Epithelial cell of prostate (primary cell): Measurements from ENCODE around the gene PRDM10.
A peak's percentile ranks its signal among the peaks of the same experiment; 100 is the strongest.

Experiments
- DNase-seq: peaks from one replicate; pipeline ENCODE4 v3.0.0-alpha.2; 2011; ENCODE audit warnings: low read depth, low spot score
- H3K27ac ChIP-seq: fragments of 450-650 bp; 2 replicates; pipeline ENCODE4 v1.5.1; 2017; ENCODE audit warnings: mild to moderate bottlenecking

PRDM10 gene

DNA sequence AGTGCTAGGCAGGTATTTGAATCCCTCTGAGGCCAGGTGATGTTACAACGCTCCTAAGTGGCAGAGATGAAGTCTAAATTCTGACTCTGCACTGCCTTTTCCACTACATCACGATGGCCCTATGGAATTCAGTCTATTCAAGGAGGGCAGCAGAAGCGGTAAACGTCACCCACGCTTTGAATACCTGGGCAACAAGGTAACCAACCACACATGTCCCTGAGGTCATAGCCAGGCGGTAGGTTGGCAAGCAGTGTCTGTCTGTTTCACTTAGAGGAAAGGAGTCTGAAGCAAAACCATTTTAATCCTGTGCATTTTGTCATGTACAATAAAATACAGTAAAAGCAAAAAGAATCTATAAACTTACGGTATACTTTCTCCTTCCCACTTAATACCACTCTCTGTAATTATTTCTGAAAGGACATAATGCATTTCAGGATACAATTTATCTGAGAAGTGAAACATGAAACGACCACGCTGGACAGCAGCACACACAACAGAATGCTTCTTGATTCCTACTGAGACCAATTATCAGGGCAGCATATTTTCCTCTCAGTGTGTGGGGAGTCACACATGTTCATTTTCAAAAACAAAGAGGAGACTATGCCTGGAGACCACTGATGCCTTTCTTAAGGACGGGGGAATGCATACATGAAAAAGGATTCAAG, 51.3 kb downstream of the PRDM10 start:
- H3K27ac ChIP-seq: no peak overlapping the region
- DNase-seq: no peak

DNA sequence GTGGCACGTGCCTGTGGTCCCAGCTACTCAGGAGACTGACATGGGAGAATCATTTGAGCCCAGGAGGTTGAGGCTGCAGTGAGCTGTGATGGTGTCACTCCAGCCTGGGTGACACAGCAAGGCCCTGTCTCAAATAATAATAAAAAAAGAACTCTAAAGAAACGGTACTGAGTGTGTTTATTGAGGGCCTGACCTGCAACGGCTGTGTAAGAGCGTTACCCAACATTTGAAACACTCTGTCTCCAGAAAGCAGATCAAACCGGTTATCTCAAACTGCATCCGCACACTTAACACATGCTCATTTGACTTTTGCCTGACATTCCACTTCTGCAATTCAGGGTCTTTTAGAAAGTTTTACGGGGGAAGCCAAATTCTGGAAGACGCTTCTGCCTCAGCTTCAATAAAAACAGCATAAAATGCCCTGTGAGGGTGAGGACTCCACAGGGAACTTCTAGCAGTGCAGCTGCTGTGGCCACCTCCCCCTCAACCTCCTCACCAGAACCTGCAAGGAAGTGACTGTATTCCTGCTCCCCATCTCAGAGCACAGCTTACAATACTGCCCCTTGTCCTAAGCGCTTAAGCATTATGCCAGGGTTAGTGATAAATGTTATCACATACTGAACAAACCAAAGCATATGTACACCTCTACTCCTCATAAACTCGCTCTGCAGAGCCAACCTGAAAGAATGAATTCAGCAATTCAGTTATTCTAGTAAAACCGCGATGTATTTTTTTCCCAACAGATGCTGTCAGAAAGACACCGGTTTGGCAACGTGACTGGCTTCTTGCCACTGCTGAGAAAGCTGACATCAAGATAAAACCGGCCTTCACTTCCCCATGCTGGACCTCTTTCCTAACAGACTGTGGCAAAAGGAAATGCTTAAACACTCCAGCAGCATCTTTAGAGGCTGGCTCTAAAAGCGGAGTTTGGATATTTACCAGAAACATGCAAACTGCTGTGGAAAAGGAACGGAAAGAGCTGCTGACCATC, 52.2 kb downstream of the PRDM10 start:
- H3K27ac ChIP-seq: no peak overlapping the region
- no peak for DNase-seq

DNA sequence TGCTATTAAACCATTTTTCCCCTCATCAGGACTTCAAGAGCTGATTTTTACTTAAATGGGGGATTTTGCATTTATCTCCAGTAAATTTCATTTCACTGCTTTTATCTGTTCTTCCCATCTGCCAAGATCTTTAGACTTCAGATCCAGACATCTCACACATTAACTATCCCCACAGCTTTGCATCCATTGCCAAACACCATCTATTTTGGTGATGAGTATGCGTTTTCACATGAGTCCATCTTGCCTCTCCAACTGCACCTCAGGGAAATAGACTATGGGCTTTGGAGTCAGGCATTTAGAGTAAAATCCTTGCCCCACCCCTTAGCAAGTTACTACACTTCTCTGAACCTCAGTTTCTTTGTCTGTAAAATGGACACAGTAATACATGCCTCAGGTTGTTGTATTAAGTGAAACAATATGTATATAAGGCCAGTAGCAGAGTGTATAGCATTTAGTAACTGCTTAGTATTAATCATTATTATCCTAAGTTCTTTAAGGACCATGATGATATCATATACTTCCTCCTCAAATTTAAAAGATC, 53.6 kb downstream of the PRDM10 start:
- H3K27ac ChIP-seq: no peak overlapping the region
- no peak for DNase-seq

DNA sequence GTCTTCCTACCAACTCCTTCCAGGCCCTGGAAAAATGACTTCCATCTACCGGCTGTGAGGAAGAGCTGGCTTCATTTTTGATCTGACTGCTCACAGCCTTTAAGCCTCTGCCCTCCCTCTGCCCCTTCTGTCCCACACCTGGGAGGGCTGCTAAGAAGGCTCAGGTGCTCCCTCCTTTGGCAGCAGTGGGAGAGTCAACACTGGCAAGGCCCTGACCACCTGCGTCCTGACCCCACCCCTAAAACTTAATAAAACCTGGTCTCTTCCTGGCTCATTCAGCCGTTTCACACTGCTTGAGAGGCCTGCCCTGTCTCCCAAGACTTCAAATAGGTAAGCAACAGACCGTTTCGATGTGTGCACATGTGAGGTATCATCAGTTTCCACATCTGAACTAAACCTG, 55.2 kb downstream of the PRDM10 start:
- no peak overlapping the region for H3K27ac ChIP-seq
- DNase-seq: no peak

DNA sequence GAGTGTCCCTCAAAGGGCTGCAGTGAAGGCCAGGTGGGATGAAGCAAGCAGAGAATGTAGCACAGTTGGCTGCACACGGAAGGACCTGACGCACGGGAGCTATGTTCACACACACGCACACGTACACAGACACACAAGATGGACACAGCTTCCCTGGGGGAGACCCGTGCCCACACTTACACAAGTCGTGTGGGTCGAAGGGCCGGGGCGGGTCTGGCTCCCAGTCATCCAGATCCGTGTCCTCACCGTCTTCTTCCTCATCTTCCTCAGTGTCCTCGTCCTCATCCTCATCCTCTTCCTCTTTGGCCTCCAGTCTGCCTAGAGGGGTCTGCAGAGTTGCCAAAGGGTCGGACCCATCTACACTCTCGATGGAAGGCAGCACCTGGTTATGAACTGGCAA, 55.7 kb downstream of the PRDM10 start:
- H3K27ac ChIP-seq: no peak overlapping the region
- no peak for DNase-seq

DNA sequence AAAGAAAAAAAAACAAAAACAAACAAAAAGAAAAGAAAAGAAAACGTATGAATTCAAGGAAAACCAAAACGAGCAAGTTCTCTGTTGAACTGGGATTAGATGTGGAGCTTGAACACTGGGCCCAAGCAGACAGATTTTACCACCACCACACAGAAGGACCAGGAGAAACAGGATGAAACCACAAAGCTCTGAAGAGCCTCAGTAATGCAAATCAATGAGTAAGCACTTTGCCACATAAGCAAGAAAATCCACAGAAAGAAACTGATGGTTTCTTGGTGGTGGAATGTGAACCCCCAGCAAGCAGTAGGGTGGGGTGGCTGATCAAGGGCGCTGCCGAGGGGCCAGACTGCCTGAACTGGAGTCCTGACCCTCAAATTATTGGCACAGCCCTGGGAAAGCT, 56.4 kb downstream of the PRDM10 start:
- DNase-seq: no peak
- no peak overlapping the region for H3K27ac ChIP-seq

DNA sequence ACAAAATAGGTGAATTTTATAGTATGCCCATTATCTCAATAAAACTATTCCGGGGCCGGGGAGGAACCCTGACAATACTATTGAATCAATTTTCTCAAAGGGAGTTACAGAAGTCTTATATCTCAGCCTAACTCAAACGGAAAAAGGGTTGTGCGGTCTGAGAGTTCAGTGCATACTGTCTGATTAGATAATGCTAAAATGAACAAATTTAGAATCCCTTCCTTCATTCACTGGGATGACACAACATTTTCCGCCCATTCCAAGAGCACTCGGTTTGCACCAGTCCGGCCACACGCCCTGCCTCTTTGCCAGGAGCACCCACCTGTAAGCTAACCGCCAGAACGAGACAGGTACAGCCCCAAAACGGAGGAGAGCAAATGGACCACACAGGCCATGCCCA, 57.3 kb downstream of the PRDM10 start:
- DNase-seq: no peak
- no peak overlapping the region for H3K27ac ChIP-seq

DNA sequence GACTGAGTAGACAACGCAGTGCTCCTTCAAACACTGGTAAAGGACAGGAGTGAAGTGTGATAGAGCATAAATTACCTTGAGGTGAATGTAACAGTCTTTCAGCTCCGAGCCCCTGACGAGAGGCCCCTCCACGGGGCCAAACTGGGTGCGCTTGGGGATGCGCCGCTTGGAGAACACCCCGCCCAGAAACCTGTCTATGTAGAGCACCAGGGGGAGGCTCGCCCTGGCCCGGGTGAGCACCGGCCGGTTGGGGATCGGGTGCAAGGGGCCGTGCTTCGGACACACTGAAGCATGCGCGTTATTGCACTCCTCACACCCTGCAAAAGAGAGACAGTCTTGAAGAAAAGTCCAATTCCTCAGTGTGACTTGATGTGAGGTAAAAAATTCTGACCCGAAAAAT, 57.9 kb downstream of the PRDM10 start:
- no peak overlapping the region for H3K27ac ChIP-seq

DNA sequence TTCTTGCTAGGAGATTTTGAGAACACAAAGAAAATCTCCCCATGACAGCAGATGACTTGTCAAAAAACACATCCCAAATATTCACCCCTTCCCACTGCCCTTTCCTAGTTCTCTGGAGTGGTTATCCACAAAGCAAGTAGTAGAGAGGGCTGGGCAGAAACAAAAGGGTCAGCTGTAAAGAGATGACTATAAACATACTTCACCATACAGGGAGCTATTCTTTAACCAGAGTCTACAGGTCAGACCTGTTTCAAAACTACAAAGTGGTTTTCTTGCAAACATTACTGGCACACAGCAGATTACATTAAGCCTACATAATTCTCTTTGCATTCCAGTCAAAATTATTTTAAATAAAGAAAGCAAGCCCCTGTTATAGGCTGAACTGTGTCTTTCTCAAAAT, 59.6 kb downstream of the PRDM10 start:
- no peak for DNase-seq
- no peak overlapping the region for H3K27ac ChIP-seq

More for the DNA sequence above, 57.9 kb downstream of the PRDM10 start:
- no peak for DNase-seq

DNA sequence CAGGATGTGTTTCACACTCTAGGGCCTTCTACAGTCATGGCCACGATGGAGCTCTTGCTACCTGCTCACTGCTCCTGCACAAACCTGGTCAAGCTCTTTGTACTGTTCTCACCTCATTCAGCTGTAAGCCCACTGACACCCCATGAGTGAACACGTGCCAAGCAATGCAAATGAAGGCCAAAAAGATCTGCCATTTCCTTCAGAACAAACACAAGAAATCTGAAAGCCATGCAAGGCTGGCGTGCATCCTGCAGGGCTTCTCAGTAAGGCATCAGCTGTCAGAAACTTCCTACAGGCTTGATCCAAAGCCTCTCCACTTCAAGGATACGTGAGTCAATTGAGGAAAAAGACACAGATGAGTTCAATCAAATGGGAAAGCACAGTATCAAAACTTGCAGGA, 63.1 kb downstream of the PRDM10 start:
- no peak for DNase-seq

DNA sequence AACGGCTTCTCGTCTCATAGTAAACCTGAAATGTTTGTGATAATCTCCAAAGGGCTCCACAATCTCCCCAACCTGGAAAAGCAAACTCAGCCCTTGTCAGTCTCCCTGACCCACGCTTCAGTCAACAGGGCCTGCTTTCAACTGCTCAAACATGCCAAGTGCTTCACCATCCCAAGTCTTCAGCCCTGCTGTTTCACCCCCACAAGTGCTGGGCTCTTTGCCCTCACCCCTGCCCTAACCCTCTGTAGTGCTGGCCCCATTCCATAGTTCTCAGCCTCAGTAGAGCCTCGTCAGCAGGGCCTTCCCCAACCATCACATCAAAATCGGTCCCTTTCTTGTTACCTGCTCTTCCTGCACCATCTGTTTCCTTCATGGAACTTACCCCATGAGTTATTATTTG, 63.9 kb downstream of the PRDM10 start:
- H3K27ac ChIP-seq: no peak overlapping the region
- DNase-seq: no peak

More for the DNA sequence above, 63.1 kb downstream of the PRDM10 start:
- H3K27ac ChIP-seq: no peak overlapping the region

DNA sequence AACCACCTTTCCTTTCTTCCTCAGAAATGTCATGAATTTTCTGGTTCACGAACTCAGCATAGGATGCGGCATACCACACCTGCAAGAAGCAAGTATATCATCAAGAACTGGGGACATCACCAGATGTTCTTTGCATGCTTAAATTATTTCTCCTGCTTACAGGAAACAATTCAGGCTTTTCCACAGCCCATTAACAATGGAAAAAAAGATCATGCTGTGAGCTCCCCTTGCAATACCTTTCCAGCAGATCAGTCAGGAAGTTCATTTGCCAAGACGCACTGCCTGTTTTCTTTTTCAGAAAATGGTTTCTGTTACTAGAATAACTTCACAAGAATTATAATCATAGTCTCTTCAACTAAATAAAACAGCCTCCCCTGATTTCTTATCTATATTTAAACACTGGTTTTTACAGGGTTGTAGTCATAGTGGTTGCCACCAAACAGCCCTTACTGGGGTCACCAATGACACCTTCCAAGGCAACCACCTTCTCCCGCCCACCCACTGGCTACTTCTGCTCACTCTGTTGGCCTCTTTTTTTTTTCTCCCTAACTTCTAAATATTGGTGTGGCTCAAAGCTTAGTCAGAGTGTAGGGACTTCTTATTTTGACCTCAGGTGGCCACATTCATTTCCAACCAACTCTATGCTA, 64.9 kb downstream of the PRDM10 start:
- no peak overlapping the region for H3K27ac ChIP-seq
- no peak for DNase-seq

DNA sequence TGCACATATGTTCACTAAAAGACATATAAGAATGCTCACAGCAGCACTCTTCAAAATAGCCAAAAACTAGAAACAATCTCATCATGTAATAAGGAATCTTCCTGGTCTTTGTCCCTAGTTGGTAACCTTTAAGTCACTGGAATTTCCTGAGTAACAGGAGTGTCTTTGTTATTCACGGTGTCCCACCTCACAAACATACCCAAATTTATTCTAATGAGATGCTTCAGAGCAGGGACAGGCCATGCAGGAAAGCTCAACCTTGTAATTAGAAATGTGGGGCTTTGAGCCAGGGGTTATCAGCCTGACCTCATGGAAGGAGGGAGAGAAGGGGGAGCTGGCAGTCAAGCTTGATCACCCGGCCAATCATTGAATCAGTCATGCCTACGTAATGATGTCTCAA, 66.9 kb downstream of the PRDM10 start:
- DNase-seq: no peak
- H3K27ac ChIP-seq: no peak overlapping the region

DNA sequence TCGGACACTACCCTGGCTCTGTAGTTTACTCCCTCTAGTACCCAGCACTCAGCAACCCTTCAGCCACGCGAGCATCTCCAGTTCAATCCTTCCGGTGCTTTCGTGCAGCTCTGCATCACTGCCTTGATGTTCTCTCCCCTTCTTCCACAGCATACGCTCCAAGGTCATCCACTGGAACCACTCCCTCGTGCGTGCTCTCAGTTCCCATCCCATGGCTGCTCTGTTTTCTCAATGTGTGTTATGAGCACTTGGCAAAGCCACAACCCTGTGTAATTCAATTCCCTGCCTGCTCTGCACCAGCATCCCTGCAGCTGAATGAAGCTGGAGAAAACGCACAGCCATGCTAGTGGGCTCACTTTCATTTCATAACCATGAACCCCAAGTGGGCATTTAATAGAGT, 68.7 kb downstream of the PRDM10 start:
- H3K27ac ChIP-seq: no peak overlapping the region
- no peak for DNase-seq

DNA sequence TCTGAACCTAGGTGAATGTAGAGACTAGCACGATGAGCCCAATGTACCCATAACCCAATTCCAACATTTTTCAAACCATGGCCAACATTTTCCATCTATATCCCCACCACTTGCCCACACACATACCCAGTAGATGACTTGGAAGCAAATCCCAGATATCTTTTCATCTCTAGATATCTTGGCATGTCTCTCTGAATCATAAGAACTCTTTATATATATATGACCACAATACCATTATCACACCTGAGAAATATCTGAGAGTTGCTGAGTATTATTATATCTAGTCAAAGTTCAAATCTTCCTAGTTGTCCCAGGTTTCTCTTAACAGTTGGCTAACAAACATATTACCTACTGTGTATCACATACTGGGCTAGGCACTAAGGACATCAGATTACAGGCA, 69.4 kb downstream of the PRDM10 start:
- H3K27ac ChIP-seq: peak overlapping the region; percentile 56
- DNase-seq: no peak

DNA sequence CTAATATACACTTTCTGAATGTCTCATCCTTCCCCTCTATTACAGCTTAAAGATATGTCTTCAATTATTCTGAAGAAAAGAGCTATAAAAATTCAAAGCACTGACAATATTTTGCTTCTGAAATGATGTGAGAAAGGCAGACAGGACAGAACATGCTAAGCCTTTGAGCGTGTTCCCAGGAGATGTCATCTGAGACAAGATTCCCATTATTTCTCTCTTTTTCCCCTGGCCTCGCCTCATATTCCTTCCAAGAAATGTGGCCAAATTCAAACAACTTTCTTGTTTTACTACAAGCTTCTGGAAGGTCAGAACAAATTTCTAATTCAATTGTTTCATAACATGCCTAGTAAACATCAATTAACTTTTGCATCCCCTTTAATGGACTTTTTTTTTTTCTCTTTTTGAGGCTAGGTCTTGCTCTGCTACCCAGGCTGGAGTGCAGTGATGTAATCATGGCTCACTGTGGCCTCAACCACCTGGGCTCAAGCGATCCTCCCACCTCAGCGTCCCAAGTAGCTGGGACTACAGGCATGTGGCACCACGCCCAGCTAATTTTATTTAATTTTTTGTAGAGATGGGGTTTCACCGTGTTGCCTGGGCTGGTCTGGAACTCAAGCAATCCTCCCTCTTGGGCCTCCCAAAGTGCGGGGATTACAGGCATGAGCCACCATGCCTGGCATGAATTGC, 70.1 kb downstream of the PRDM10 start:
- no peak for DNase-seq
- H3K27ac ChIP-seq: peak overlapping the region; percentile 56

DNA sequence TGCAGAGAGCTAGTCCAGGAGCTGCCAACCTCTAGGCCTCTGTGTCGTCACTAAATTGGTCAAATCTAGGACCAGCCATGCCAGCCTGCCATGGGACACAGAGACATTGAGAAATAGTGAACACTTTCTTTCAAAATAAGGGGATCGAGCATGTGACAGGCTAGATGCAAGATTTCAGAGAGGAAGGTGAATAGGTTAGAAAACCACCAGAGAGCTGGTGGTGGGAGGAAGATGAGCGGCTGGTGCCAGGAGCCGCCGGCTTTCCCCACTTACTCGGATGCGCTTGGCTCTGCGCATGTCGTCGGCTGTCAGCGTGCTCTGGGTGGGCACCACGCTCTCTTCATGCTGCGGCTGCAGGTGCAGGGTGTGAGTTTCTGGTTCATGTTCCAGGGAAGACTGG, 71.9 kb downstream of the PRDM10 start:
- no peak overlapping the region for H3K27ac ChIP-seq
- no peak for DNase-seq

DNA sequence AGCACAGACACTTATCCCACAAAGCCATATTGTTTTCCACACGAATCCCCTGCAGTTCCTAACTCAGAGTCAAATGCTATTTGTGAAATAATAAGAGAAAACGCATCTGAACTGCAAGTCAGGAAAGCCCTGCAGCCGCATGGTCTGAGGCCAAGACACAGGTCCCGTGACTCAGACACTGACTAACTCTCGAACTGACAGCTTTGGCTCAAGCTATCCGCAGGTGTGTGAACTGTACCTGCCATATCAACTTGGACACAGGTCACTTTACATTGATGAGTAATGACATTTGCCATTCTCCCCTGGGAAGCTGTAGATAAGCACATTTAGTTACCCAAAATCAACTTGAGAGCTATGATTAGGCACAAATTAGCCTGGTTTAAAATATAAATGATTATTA, 72.3 kb downstream of the PRDM10 start:
- H3K27ac ChIP-seq: no peak overlapping the region
- DNase-seq: no peak

DNA sequence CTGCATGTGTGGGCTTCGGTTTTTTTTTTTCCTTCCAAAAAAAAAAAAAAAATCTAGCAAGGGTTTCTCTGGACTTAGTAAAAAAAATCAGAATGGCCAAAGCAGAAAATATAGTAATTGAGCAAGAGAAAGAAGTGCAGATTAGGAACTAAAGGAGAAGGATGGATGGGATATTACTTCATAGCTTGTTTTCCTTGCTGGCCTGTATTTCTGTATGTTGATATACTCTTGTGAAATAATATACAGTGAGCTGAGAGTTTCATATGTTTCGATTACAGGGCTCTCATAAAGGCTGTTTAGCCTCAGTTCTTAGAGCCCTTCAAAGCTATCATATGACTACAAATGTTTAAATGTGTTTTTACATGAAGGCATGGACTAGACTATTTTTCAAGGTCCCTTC, 72.9 kb downstream of the PRDM10 start:
- no peak for DNase-seq
- no peak overlapping the region for H3K27ac ChIP-seq
